ENCODE data around the gene MCM9. TPM values are rescaled to one million over a fixed set of nuclear protein-coding genes. Genes with fewer than 3 reads are reported as not detected.

MCM9 gene
- total and polyA plus RNA-seq, 12 donors, result 1.5 to 7.8 (median 5.2) TPM

- 91 to 92% methylated on average over 2 of the region's 2 CpGs for WGBS, 2 donors
- intact Hi-C loops (cut with DNase I), result no loop called here
- peaks cover 0 to 16% (median 0%) of the 10 kb centered on the region in 9 donors for H3K4me1 ChIP-seq
- H3K4me3 ChIP-seq, result no peak overlapping the region
- ATAC-seq (no peak), DNase-seq (no peak)
- no peak overlapping the region for H3K27ac ChIP-seq
- H3K36me3 ChIP-seq, result no peaks in the 10 kb centered on the region
- no peaks in the 10 kb centered on the region for H3K27me3 ChIP-seq
- TF ChIP-seq, protein P1, sequence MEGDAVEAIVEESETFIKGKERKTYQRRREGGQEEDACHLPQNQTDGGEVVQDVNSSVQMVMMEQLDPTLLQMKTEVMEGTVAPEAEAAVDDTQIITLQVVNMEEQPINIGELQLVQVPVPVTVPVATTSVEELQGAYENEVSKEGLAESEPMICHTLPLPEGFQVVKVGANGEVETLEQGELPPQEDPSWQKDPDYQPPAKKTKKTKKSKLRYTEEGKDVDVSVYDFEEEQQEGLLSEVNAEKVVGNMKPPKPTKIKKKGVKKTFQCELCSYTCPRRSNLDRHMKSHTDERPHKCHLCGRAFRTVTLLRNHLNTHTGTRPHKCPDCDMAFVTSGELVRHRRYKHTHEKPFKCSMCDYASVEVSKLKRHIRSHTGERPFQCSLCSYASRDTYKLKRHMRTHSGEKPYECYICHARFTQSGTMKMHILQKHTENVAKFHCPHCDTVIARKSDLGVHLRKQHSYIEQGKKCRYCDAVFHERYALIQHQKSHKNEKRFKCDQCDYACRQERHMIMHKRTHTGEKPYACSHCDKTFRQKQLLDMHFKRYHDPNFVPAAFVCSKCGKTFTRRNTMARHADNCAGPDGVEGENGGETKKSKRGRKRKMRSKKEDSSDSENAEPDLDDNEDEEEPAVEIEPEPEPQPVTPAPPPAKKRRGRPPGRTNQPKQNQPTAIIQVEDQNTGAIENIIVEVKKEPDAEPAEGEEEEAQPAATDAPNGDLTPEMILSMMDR (IDR thresholded peaks at IDR 0.05), result no peak
- H3K9me3 ChIP-seq, result peaks cover 0 to 13% (median 0%) of the 10 kb centered on the region in 11 donors
Observed at GRCh38 chr6:118872726-118873125, 62.2 kb downstream of the MCM9 start.

- H3K27ac ChIP-seq, result no peak overlapping the region
- DNase-seq, result no peak
- H3K36me3 ChIP-seq, result no peaks in the 10 kb centered on the region
- H3K9me3 ChIP-seq, result peaks cover 0 to 13% (median 0%) of the 10 kb centered on the region in 11 donors
- ATAC-seq, result no peak
- H3K4me1 ChIP-seq, result peaks cover 0 to 16% (median 0%) of the 10 kb centered on the region in 9 donors
- TF ChIP-seq, protein P1 (IDR thresholded peaks at IDR 0.05), result no peak
- intact Hi-C loops (cut with DNase I), result no loop called here
- no peak overlapping the region for H3K4me3 ChIP-seq
- no peaks in the 10 kb centered on the region for H3K27me3 ChIP-seq
Observed at GRCh38 chr6:118872318-118872717, 62.6 kb downstream of the MCM9 start.

- WGBS, 2 donors, result 82 to 86% methylated on average over 5 of the region's 5 CpGs
- Histone ChIP-seq H3K27ac (no peak overlapping the region), H3K9me3 (peaks cover 0 to 23% (median 0%) of the 10 kb centered on the region in 11 donors), H3K36me3 (no peaks in the 10 kb centered on the region), H3K4me3 (no peak overlapping the region), H3K4me1 (peaks cover 0 to 16% (median 0%) of the 10 kb centered on the region in 9 donors), H3K27me3 (no peaks in the 10 kb centered on the region)
- no peak for DNase-seq
- ATAC-seq, result no peak
- TF ChIP-seq, protein P1 (IDR thresholded peaks at IDR 0.05), result no peak
- intact Hi-C loops (cut with DNase I), result no loop called here
Observed at GRCh38 chr6:118871331-118871730, 63.6 kb downstream of the MCM9 start.

DNA sequence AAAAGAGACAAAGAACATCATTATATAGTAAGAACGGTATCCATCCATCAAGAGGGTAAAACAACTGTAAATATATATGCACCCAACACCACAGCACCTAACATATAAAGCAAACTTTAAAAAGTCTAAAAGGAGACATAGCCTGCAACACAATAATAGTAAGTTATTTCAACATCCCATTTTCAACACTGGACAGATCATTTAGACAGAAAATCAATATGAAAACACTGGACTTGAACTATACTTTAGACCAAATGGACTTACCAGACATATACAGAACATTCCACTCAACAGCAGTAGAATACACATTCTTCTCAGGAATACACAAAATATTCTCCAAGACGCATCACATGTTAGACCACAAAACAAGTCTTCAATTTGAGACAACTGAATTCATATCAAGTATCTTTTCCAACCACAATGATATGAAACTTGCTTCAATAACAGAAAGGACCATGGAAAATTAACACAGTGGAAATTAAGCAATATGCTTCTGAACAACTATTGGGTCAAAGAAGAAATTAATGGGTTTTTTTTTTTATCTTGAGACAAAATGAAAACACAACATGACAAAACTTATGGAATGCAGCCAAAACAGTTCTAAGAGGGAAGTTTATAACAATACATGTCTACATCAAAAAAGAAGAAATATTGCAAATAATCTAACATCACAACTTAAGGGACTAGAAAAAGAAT lies 64.9 kb downstream of the MCM9 start:
- TF ChIP-seq, protein P1 (IDR thresholded peaks at IDR 0.05), result no peak
- ATAC-seq (no peak), DNase-seq (no peak)
- Histone ChIP-seq H3K9me3 (peaks cover 0 to 27% (median 0%) of the 10 kb centered on the region in 11 donors), H3K36me3 (no peaks in the 10 kb centered on the region), H3K27ac (no peak overlapping the region), H3K4me3 (no peak overlapping the region), H3K27me3 (no peaks in the 10 kb centered on the region), H3K4me1 (peaks cover 0 to 21% (median 4%) of the 10 kb centered on the region in 9 donors)
- intact Hi-C loops (cut with DNase I), result no loop called here
- 99% methylated on average over 2 of the region's 2 CpGs for WGBS, 2 donors

Measured in heart right ventricle (tissue), 16 donors.